HEK293 (cell line): ENCODE measurements around the gene ACTL6B.

ENCODE experiments used
- GLI2 ChIP-seq: fragments of 450-650 bp; formaldehyde crosslinking; IDR thresholded peaks from 2 replicates; pipeline ENCODE4; 2017; ENCODE audit warnings: missing biosample characterization, missing genetic modification characterization, low read depth, borderline replicate concordance
- GLIS1 ChIP-seq: fragments of 450-650 bp; formaldehyde crosslinking; IDR thresholded peaks from 2 replicates; pipeline ENCODE4 v1.5.1; 2016; ENCODE audit warnings: missing biosample characterization, missing genetic modification characterization
- GLIS2 ChIP-seq: fragments of 450-650 bp; formaldehyde crosslinking; IDR thresholded peaks from 2 replicates; pipeline ENCODE4 v1.5.1; 2016; ENCODE audit warnings: missing biosample characterization, missing genetic modification characterization
- HIC1 ChIP-seq: fragments of 450-650 bp; formaldehyde crosslinking; IDR thresholded peaks from 2 replicates; pipeline ENCODE4 v1.5.1; 2016; ENCODE audit warnings: missing biosample characterization, missing genetic modification characterization
- PATZ1 ChIP-seq: fragments of 450-650 bp; formaldehyde crosslinking; IDR thresholded peaks from 2 replicates; pipeline ENCODE4 v1.5.1; 2016; ENCODE audit warnings: missing biosample characterization, missing genetic modification characterization
- SP2 ChIP-seq: fragments of 450-650 bp; formaldehyde crosslinking; IDR thresholded peaks from 2 replicates; pipeline ENCODE4 v1.5.1; 2016; ENCODE audit warnings: missing biosample characterization, missing genetic modification characterization
- TCF7L2 ChIP-seq: IDR thresholded peaks from 2 replicates; pipeline ENCODE4 v1.6.1; 2011; ENCODE audit warnings: low read depth, mild to moderate bottlenecking, inconsistent platforms, low read length, moderate library complexity, borderline replicate concordance
- YY2 ChIP-seq: fragments of 450-650 bp; formaldehyde crosslinking; IDR thresholded peaks from 2 replicates; pipeline ENCODE4 v1.5.1; 2016; ENCODE audit warnings: missing biosample characterization, missing genetic modification characterization
- ZBTB17 ChIP-seq: fragments of 450-650 bp; formaldehyde crosslinking; IDR thresholded peaks from 2 replicates; pipeline ENCODE4 v1.5.1; 2016; ENCODE audit warnings: missing biosample characterization, missing genetic modification characterization
- ZEB2 ChIP-seq: fragments of 450-650 bp; formaldehyde crosslinking; IDR thresholded peaks from 2 replicates; pipeline ENCODE4 v1.5.1; 2016; ENCODE audit warnings: missing biosample characterization, missing genetic modification characterization
- ZNF148 ChIP-seq: fragments of 450-650 bp; formaldehyde crosslinking; IDR thresholded peaks from 2 replicates; pipeline ENCODE4 v1.5.0; 2017; ENCODE audit warnings: missing biosample characterization, missing genetic modification characterization, borderline replicate concordance
- ZNF18 ChIP-seq: fragments of 450-650 bp; formaldehyde crosslinking; IDR thresholded peaks from 2 replicates; pipeline ENCODE4 v1.5.1; 2016; ENCODE audit warnings: missing biosample characterization, missing genetic modification characterization
- ZNF221 ChIP-seq: fragments of 450-650 bp; formaldehyde crosslinking; IDR thresholded peaks from 2 replicates; pipeline ENCODE4 v1.5.1; 2017; ENCODE audit warnings: missing biosample characterization, missing genetic modification characterization, borderline replicate concordance
- ZNF366 ChIP-seq: fragments of 450-650 bp; formaldehyde crosslinking; conservative IDR thresholded peaks from 2 replicates; pipeline ENCODE4 v1.5.1; 2016; ENCODE audit warnings: missing biosample characterization, missing genetic modification characterization
- ZNF398 ChIP-seq: fragments of 450-650 bp; formaldehyde crosslinking; IDR thresholded peaks from 2 replicates; pipeline ENCODE4 v1.5.1; 2017; ENCODE audit warnings: missing biosample characterization, missing genetic modification characterization
- ZNF423 ChIP-seq: fragments of 450-650 bp; formaldehyde crosslinking; IDR thresholded peaks from 2 replicates; pipeline ENCODE4 v1.5.1; 2016; ENCODE audit warnings: missing biosample characterization, missing genetic modification characterization
- ZNF473 ChIP-seq: fragments of 450-650 bp; formaldehyde crosslinking; IDR thresholded peaks from 2 replicates; pipeline ENCODE4 v1.5.1; 2017; ENCODE audit warnings: missing biosample characterization, missing genetic modification characterization
- ZNF571 ChIP-seq: fragments of 450-650 bp; formaldehyde crosslinking; IDR thresholded peaks from 2 replicates; pipeline ENCODE4 v1.5.0; 2017; ENCODE audit warnings: missing biosample characterization, missing genetic modification characterization
- ZNF623 ChIP-seq: fragments of 450-650 bp; formaldehyde crosslinking; IDR thresholded peaks from 2 replicates; pipeline ENCODE4 v1.5.1; 2016; ENCODE audit warnings: missing biosample characterization, missing genetic modification characterization
- ZNF624 ChIP-seq: fragments of 450-650 bp; formaldehyde crosslinking; IDR thresholded peaks from 2 replicates; pipeline ENCODE4 v1.5.1; 2017; ENCODE audit warnings: missing biosample characterization, missing genetic modification characterization
- ZNF645 ChIP-seq: fragments of 450-650 bp; formaldehyde crosslinking; IDR thresholded peaks from 2 replicates; pipeline ENCODE4; 2016; ENCODE audit warnings: missing biosample characterization, missing genetic modification characterization
- ZNF677 ChIP-seq: fragments of 450-650 bp; IDR thresholded peaks from 2 replicates; pipeline ENCODE4 v1.5.0; 2018; ENCODE audit warnings: missing biosample characterization, mild to moderate bottlenecking, missing genetic modification characterization, moderate library complexity
- ZNF704 ChIP-seq: fragments of 450-650 bp; formaldehyde crosslinking; IDR thresholded peaks from 2 replicates; pipeline ENCODE4 v1.5.1; 2016; ENCODE audit warnings: missing biosample characterization, missing genetic modification characterization
- ZNF791 ChIP-seq: fragments of 450-650 bp; formaldehyde crosslinking; IDR thresholded peaks from 2 replicates; pipeline ENCODE4 v1.5.1; 2016; ENCODE audit warnings: missing biosample characterization, missing genetic modification characterization
- ZSCAN23 ChIP-seq: fragments of 450-650 bp; formaldehyde crosslinking; IDR thresholded peaks from 2 replicates; pipeline ENCODE4 v1.5.1; 2016; ENCODE audit warnings: missing biosample characterization, missing genetic modification characterization
- ZSCAN4 ChIP-seq: fragments of 450-650 bp; formaldehyde crosslinking; IDR thresholded peaks from 2 replicates; pipeline ENCODE4 v1.5.1; 2017; ENCODE audit warnings: missing biosample characterization, missing genetic modification characterization

ACTL6B gene

GRCh38 chr7:100626530-100627237, 29.6 kb downstream of the ACTL6B start (continued):
- TF ChIP-seq HIC1 (tag by site-specific recombination) (no peak), ZNF624 (tag by site-specific recombination) (no peak), ZNF791 (no peak), YY2 (no peak), PATZ1 (peak; percentile 73), GLIS2 (peak; percentile 84), ZEB2 (tag by site-specific recombination) (no peak), ZNF221 (no peak), TCF7L2 (no peak), GLI2 (tag by site-specific recombination) (no peak), GLIS1 (peak; percentile 45; the same call in 1 of the 2 replicates), ZNF645 (tag by site-specific recombination) (no peak), ZNF704 (no peak), ZSCAN23 (tag by site-specific recombination) (no peak), ZNF148 (tag by site-specific recombination) (no peak), ZNF571 (tag by site-specific recombination) (no peak), SP2 (tag by site-specific recombination) (peak; percentile 83), ZSCAN4 (tag by site-specific recombination) (no peak), ZBTB17 (tag by site-specific recombination) (peak; percentile 75), ZNF18 (tag by site-specific recombination) (no peak), ZNF677 (tag by site-specific recombination) (no peak), ZNF398 (tag by site-specific recombination) (no peak), ZNF623 (tag by site-specific recombination) (no peak), ZNF366 (tag by site-specific recombination) (peak; percentile 63), ZNF423 (no peak), ZNF473 (tag by site-specific recombination) (no peak)
